DND-41 (cell line): ENCODE results near the gene FMN1.

Experiments used
- ATAC-seq: fragments of 200-7000 bp; cut with Tn5 transposase; 3 replicates; pipeline ENCODE4 v1.9.1; 2021; ENCODE audit warnings: low read depth; ENCODE audit not compliant: insufficient read depth
- DNase-seq: peaks from one replicate; pipeline ENCODE4 v3.0.0-alpha.2; 2020
- H2AFZ ChIP-seq: 2 replicates; pipeline ENCODE4 v1.6.0; 2012; ENCODE audit warnings: low read depth, low read length
- H3K27ac ChIP-seq: 2 replicates; pipeline ENCODE4 v1.5.1; 2012; ENCODE audit warnings: low read length, inconsistent platforms
- H3K27me3 ChIP-seq: fragments of 200-600 bp; sonication (generic); 2 replicates; pipeline ENCODE4 v1.6.0; 2012; ENCODE audit warnings: low read length, mild to moderate bottlenecking, inconsistent platforms; ENCODE audit not compliant: insufficient read depth, poor library complexity
- H3K36me3 ChIP-seq: 2 replicates; pipeline ENCODE4 v1.5.1; 2012; ENCODE audit warnings: low read length, inconsistent platforms; ENCODE audit not compliant: insufficient read depth
- H3K4me1 ChIP-seq: 2 replicates; pipeline ENCODE4 v1.5.1; 2012; ENCODE audit warnings: mild to moderate bottlenecking, low read length; ENCODE audit not compliant: insufficient read depth
- H3K4me2 ChIP-seq: 2 replicates; pipeline ENCODE4 v1.6.0; 2012; ENCODE audit warnings: mild to moderate bottlenecking, moderate library complexity, low read length, inconsistent platforms; ENCODE audit not compliant: insufficient read depth
- H3K4me3 ChIP-seq, 2 experiments: fragments of 200-600 bp in 1 of 2; shearing (Covaris generic) in 1 of 2; 2 replicates each; pipeline ENCODE4 v1.5.1; 2012 to 2016; ENCODE audit warnings: inconsistent platforms in 2 of 2, low read length in 2 of 2, mild to moderate bottlenecking in 2 of 2, low read depth in 1 of 2, moderate library complexity in 1 of 2
- H3K79me2 ChIP-seq: 2 replicates; pipeline ENCODE4 v1.6.0; 2012; ENCODE audit warnings: low read length, inconsistent platforms; ENCODE audit not compliant: insufficient read depth
- H3K9ac ChIP-seq: 2 replicates; pipeline ENCODE4 v1.6.0; 2012; ENCODE audit warnings: low read depth, mild to moderate bottlenecking, inconsistent platforms, low read length, moderate library complexity
- H3K9me3 ChIP-seq: 2 replicates; pipeline ENCODE4 v1.5.1; 2012; ENCODE audit warnings: low read length, moderate library complexity, mild to moderate bottlenecking, inconsistent platforms; ENCODE audit not compliant: insufficient read depth, severe bottlenecking
- H4K20me1 ChIP-seq: 2 replicates; pipeline ENCODE4 v1.6.0; 2012; ENCODE audit warnings: low read length; ENCODE audit not compliant: insufficient read depth
- EZH2 ChIP-seq: IDR thresholded peaks from 3 replicates; pipeline ENCODE4 v1.6.1; 2012; ENCODE audit warnings: borderline replicate concordance, low read depth, mild to moderate bottlenecking, moderate library complexity, low read length, inconsistent platforms; ENCODE audit not compliant: severe bottlenecking
- TF ChIP-seq, protein P1 (sequence below): IDR thresholded peaks from 2 replicates; pipeline ENCODE4 v1.5.1; 2012; ENCODE audit warnings: borderline replicate concordance, low read length, moderate library complexity, mild to moderate bottlenecking; ENCODE audit not compliant: poor library complexity, severe bottlenecking; ENCODE audit errors: extremely low read depth

Gene FMN1

DNA sequence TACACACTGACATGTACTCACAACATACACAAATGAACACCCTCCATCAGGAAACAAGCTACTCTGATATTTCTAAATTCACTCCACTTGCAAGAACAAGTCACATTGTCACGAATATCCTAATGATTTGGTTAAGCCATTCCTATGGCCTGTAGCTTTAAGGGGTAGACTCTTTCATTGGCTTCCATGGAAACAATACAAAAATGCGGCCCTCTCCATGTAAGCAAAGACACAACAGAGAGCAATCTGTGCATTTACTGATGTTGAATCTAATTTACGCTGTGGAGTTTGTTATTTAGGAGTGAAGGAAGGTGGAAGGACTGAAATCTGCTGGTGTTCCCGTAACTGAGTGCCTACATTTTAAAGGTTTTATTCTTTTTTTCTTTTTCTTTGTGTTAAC is 114.5 kb downstream of the FMN1 start:
- TF ChIP-seq, protein P1, sequence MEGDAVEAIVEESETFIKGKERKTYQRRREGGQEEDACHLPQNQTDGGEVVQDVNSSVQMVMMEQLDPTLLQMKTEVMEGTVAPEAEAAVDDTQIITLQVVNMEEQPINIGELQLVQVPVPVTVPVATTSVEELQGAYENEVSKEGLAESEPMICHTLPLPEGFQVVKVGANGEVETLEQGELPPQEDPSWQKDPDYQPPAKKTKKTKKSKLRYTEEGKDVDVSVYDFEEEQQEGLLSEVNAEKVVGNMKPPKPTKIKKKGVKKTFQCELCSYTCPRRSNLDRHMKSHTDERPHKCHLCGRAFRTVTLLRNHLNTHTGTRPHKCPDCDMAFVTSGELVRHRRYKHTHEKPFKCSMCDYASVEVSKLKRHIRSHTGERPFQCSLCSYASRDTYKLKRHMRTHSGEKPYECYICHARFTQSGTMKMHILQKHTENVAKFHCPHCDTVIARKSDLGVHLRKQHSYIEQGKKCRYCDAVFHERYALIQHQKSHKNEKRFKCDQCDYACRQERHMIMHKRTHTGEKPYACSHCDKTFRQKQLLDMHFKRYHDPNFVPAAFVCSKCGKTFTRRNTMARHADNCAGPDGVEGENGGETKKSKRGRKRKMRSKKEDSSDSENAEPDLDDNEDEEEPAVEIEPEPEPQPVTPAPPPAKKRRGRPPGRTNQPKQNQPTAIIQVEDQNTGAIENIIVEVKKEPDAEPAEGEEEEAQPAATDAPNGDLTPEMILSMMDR, result no peak
- DNase-seq (no peak), ATAC-seq (no peak)
- H3K27ac ChIP-seq, result no peak overlapping the region
- no peaks in the 10 kb centered on the region for H3K27me3 ChIP-seq
- no peaks in the 10 kb centered on the region for H3K36me3 ChIP-seq
- H3K4me1 ChIP-seq, result no peaks in the 10 kb centered on the region
- H4K20me1 ChIP-seq, result no peaks in the 10 kb centered on the region
- H3K4me3 ChIP-seq, result no peak overlapping the region
- no peak overlapping the region for H3K9ac ChIP-seq
- no peak overlapping the region for H2AFZ ChIP-seq
- no peak overlapping the region for H3K4me2 ChIP-seq
- no peaks in the 10 kb centered on the region for H3K9me3 ChIP-seq
- no peaks in the 10 kb centered on the region for H3K79me2 ChIP-seq

DNA sequence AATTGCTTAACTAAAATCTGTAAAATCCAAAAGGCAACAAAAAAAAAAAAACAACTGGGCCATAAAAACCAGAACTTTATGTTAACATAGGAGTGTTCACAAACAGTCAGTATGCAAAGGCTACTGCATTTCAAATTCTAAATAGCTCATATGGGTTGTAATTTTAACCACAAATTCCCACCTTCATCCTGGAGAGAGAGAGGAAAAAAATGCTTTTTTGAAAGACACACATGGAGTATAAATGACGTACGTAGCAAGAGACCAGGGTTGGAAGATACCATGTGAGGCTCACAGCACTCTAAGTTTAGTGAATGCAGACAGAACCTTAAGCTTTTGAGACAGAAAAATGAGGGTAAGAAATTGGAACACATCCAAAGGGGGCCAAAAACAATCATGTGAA is 115.9 kb downstream of the FMN1 start:
- Histone ChIP-seq H3K36me3 (no peaks in the 10 kb centered on the region), H3K79me2 (no peaks in the 10 kb centered on the region), H3K4me3 (no peak overlapping the region), H3K4me1 (no peaks in the 10 kb centered on the region), H2AFZ (no peak overlapping the region), H4K20me1 (no peaks in the 10 kb centered on the region), H3K27me3 (no peaks in the 10 kb centered on the region), H3K9ac (no peak overlapping the region), H3K4me2 (no peak overlapping the region), H3K9me3 (no peaks in the 10 kb centered on the region), H3K27ac (no peak overlapping the region)
- ATAC-seq, result no peak
- TF ChIP-seq, protein P1, result no peak
- TF ChIP-seq EZH2, result no peak
- DNase-seq, result no peak

- ATAC-seq (no peak), DNase-seq (no peak)
- Histone ChIP-seq H4K20me1 (no peaks in the 10 kb centered on the region), H3K4me1 (no peaks in the 10 kb centered on the region), H2AFZ (no peak overlapping the region), H3K27me3 (no peaks in the 10 kb centered on the region), H3K27ac (no peak overlapping the region), H3K9me3 (no peaks in the 10 kb centered on the region), H3K4me2 (no peak overlapping the region), H3K4me3 (no peak overlapping the region), H3K79me2 (no peaks in the 10 kb centered on the region), H3K9ac (no peak overlapping the region), H3K36me3 (no peaks in the 10 kb centered on the region)
- TF ChIP-seq, protein P1, result no peak
- no peak for TF ChIP-seq EZH2
Observed at GRCh38 chr15:33076937-33077336, 117.6 kb downstream of the FMN1 start.

GRCh38 chr15:33074942-33075341 is 119.6 kb downstream of the FMN1 start:
- Histone ChIP-seq H3K4me2 (no peak overlapping the region), H3K36me3 (no peaks in the 10 kb centered on the region), H3K27ac (no peak overlapping the region), H3K27me3 (no peaks in the 10 kb centered on the region), H3K9ac (no peak overlapping the region), H3K4me3 (no peak overlapping the region), H3K79me2 (no peaks in the 10 kb centered on the region), H2AFZ (no peak overlapping the region), H4K20me1 (no peaks in the 10 kb centered on the region), H3K4me1 (no peaks in the 10 kb centered on the region), H3K9me3 (no peaks in the 10 kb centered on the region)
- TF ChIP-seq, protein P1, result no peak
- DNase-seq (no peak), ATAC-seq (no peak)
